ENCODE results near the gene TSNAX.

TSNAX gene

GRCh38 chr1:231613419-231614349 lies 85.2 kb downstream of the TSNAX start:
- Histone ChIP-seq H3K27me3 (ENCODE audit: control insufficient read depth in 1 of 2, insufficient read depth in 2 of 2, low read length in 2 of 2) (no peaks in the 10 kb centered on the region), H3K4me3 (ENCODE audit: low read length in 2 of 2) (no peak overlapping the region), H3K9me3 (ENCODE audit: control insufficient read depth in 2 of 2, low read length in 2 of 2) (no peaks in the 10 kb centered on the region), H3K9ac (ENCODE audit: low read length in 2 of 2) (no peak overlapping the region), H3K4me1 (ENCODE audit: control insufficient read depth, insufficient read depth, low read length) (no peaks in the 10 kb centered on the region), H3K36me3 (ENCODE audit: control insufficient read depth in 2 of 2, insufficient read depth in 2 of 2, low read length in 2 of 2) (no peaks in the 10 kb centered on the region), H3K27ac (ENCODE audit: low read length) (no peak overlapping the region)
